AG09309 (cell line): ENCODE results near the gene ANO9.

Source experiments
- DNase-seq: peaks from one replicate; pipeline ENCODE4 v3.0.0-alpha.2; 2010; ENCODE audit warnings: low read depth
- H3K4me3 ChIP-seq: 2 replicates; pipeline ENCODE4 v1.5.1; 2011; ENCODE audit warnings: mild to moderate bottlenecking, low read depth, low read length, moderate library complexity; ENCODE audit not compliant: control insufficient read depth
- CTCF ChIP-seq: IDR thresholded peaks from 2 replicates; pipeline ENCODE4 v1.5.1; 2011; ENCODE audit warnings: mild to moderate bottlenecking, low read depth, low read length, inconsistent platforms; ENCODE audit not compliant: insufficient read depth, control insufficient read depth; ENCODE audit errors: missing control alignments

ANO9 gene

GRCh38 chr11:452916-453527, 11.2 kb upstream of the ANO9 start:
- TF ChIP-seq CTCF: no peak
- H3K4me3 ChIP-seq: no peak overlapping the region
- no peak for DNase-seq

- no peak for DNase-seq
- no peak overlapping the region for H3K4me3 ChIP-seq
- TF ChIP-seq CTCF: no peak
Measured at GRCh38 chr11:452203-452744, 10.5 kb upstream of the ANO9 start.

- no peak for TF ChIP-seq CTCF
- peak overlapping the region; percentile 65 for H3K4me3 ChIP-seq
- no peak for DNase-seq
Measured at GRCh38 chr11:451738-452137, 9.9 kb upstream of the ANO9 start.

- peak; percentile 19 for TF ChIP-seq CTCF
- DNase-seq: no peak
Measured at GRCh38 chr11:450809-451451, 9.1 kb upstream of the ANO9 start.

GRCh38 chr11:449889-450808, 8.3 kb upstream of the ANO9 start, which contains the start of gene PTDSS2:
PTDSS2 (plus strand) TSS chr11:450279; CDS start chr11:450456, 177 bp downstream.
- no peak for TF ChIP-seq CTCF
- DNase-seq: peak; percentile 70
- peak within 1 kb of the TSS; percentile 65 for H3K4me3 ChIP-seq

More at GRCh38 chr11:450809-451451, 9.1 kb upstream of the ANO9 start:
- H3K4me3 ChIP-seq: peak overlapping the region; percentile 65
